ENCODE data around the gene MSI2. TPM values are rescaled to one million over a fixed set of nuclear protein-coding genes. Genes with fewer than 3 reads are reported as not detected.
A peak's percentile ranks its signal among the peaks of the same experiment; 100 is the strongest.

The MSI2 gene
- total RNA-seq, 4 donors from 2014 or later = 14.9 to 24.4 (median 19.8) TPM

DNA sequence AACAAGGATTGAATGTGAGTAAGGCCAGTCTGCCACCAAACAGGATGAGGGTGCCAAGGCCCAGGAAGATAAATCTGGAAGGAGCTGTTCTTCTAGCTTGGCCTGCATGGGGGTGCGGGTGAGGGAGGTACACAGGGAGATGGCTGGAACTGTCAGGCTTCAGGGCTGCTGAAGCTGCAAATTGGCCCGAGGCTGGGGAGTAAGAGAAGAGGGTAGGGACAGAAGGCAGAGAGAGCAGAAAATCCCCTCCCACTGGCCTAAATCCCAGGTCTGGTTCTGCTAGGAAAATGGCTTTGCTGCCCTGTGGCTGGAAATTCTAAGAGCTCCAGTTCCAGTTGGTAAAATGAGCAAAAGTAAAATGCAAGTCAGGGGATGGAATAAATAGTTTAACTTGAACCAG, 400.9 kb downstream of the MSI2 start:
- DNase-seq (ENCODE audit: low spot score) = no peak
- TF ChIP-seq, protein P1, sequence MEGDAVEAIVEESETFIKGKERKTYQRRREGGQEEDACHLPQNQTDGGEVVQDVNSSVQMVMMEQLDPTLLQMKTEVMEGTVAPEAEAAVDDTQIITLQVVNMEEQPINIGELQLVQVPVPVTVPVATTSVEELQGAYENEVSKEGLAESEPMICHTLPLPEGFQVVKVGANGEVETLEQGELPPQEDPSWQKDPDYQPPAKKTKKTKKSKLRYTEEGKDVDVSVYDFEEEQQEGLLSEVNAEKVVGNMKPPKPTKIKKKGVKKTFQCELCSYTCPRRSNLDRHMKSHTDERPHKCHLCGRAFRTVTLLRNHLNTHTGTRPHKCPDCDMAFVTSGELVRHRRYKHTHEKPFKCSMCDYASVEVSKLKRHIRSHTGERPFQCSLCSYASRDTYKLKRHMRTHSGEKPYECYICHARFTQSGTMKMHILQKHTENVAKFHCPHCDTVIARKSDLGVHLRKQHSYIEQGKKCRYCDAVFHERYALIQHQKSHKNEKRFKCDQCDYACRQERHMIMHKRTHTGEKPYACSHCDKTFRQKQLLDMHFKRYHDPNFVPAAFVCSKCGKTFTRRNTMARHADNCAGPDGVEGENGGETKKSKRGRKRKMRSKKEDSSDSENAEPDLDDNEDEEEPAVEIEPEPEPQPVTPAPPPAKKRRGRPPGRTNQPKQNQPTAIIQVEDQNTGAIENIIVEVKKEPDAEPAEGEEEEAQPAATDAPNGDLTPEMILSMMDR (IDR thresholded peaks at IDR 0.05) = no peak
- no peak for ATAC-seq (ENCODE audit: low FRiP score)

DNA sequence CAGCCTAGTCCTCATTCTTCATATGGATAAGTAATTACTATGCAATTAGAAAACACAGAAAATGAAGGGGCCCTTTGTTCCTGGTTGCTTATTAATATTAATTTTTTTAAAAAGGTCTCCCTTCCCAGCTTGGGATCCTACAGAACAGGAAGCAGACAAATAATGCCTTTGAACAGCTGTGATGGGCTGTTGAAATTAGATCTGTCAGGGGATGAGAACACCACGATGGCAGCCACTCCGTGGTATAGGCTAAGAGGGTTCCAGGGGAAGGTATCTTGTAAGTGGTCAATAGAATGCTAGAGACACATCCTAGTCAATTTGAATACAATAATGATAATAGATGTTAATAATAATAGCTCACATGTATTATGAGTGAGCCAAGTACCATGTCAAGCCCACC, 405.7 kb downstream of the MSI2 start:
- ATAC-seq (ENCODE audit: low FRiP score) (no peak), DNase-seq (ENCODE audit: low spot score) (no peak)
- TF ChIP-seq, protein P1 (IDR thresholded peaks at IDR 0.05) = no peak

DNA sequence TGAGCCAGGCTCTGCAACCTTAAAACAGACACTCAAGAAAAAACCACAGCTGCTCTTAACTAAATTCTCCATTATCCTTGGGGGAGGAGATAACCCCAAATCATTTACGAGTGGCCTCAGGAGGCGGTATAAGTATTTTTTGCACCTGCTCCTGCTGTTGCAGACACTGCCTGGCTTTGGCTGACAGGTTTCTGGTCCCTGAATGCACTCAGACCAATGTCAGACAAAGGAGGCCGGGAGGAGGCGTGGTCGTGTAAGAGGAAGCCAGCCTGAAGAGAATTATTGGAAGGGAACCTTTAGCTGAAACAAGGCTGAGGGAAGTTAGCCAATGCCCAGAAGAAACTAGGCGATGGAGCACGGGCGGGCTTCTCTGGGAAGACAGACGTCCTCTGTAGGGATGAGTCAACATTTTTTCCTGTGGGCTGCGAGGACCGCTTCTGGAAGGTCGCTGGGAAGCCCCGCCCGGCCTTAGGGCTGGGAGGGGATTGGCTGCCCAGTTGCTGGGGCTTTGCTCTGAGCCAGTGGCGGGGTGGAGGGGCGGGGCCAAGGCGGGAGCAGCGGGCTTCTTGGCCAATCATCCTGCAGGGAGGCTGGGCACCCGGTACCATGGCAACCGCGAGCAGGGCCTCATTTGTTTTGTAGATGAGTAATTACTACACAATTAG, 406.5 kb downstream of the MSI2 start:
- DNase-seq (ENCODE audit: low spot score) (peak; percentile 92), ATAC-seq (ENCODE audit: low FRiP score) (peak; percentile 99)
- TF ChIP-seq, protein P1 (IDR thresholded peaks at IDR 0.05) = no peak

DNA sequence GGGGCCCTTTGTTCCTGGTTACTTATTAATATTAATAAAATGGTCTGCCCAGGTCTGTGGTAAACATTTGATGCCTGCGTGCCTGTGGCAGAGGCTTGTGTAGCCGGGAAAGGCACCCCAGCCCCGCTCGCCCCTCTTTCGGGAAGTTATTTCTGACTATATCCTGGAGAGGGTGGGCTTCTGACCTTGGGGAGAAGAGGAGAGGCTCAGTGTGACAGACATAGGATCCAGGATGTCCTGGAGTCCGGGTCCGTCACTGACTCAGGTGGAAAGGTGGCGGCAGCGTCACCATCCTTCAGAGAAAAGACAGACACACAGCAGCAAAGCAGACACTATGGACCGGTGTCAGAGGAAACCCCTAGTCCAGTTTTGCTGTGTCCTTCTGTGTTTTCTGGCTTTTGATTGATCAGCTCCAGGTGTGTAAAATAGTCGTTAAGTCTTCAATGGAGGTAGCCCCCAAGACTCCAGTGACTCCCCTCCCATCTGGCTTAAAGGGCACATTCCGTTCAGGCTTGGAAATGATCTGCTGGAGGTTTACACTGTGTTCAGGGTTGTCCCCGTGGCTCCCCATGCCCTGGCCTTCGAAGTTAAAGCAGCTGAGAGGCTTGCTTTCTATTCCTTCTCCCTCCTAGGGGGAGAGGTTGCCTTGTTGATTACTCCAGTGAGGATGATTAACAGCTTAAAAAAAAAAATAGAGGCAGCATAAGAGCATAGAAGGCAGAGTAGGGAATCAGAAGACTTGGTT, 407.2 kb downstream of the MSI2 start:
- TF ChIP-seq, protein P1 (IDR thresholded peaks at IDR 0.05) = no peak
- no peak for DNase-seq (ENCODE audit: low spot score)
- no peak for ATAC-seq (ENCODE audit: low FRiP score)

DNA sequence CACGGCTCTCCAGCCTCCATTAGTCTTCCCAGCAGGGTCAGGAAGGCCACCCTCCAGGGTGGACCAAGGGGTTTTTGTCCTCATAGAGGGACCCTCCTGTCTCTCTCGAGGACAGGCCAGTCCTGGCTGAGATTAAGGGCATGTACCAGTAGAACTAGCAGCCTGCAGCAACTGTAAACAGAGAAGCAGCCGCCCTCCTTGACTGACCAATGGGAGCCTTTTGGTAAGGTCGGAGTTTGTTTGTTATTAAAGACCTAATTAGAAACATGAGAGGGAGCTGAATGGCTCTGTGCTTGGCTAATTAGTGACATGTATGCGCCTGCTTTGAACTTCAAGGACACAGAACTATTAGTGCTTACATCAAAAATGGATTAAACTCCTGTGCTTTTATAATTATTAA, 408.8 kb downstream of the MSI2 start:
- DNase-seq (ENCODE audit: low spot score) (no peak), ATAC-seq (ENCODE audit: low FRiP score) (no peak)

DNA sequence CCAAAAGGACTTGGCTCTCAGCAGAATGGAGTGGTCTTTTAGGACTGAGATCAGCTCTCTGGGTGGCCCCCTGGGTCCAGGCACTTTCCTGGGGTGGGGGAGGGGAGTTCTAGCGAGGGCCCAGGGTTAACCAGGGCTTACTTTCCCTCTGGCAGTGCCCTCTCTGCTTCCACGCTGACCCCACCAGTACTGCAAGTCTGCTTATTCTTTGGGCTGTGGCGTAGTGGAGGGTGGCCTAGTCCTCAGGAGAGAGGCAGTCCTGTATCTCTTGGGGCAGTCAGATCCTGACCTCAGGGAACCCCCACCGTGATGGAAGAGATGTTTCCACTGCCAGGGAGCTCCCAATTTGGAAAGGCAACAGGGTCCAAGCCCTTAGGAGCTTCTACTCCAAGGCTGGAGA, 409.4 kb downstream of the MSI2 start:
- no peak for ATAC-seq (ENCODE audit: low FRiP score)
- TF ChIP-seq, protein P1 (IDR thresholded peaks at IDR 0.05) = no peak
- no peak for DNase-seq (ENCODE audit: low spot score)

More for the DNA sequence above, 408.8 kb downstream of the MSI2 start:
- TF ChIP-seq, protein P1 (IDR thresholded peaks at IDR 0.05) = no peak
